Measurements from ENCODE around the gene AP2M1. TPM values are rescaled to one million over a fixed set of nuclear protein-coding genes. Genes with fewer than 3 reads are reported as not detected.

Gene AP2M1
- total RNA-seq, 2 donors from 2014 or later, result 53.4 to 70.9 TPM

GRCh38 chr3:184180165-184180564 is 5.5 kb downstream of the AP2M1 start:
- Histone ChIP-seq H3K36me3 (replicated peaks in 1 of 2; ENCODE audit: insufficient read depth in 1 of 2, low read depth in 2 of 2) (peaks cover 16 to 42% of the 10 kb centered on the region in 2 donors), H3K9me3 (no peaks in the 10 kb centered on the region), H3K27ac (no peak overlapping the region), H3K27me3 (no peaks in the 10 kb centered on the region), H3K4me3 (no peak overlapping the region), H3K4me1 (peaks cover 32% of the 10 kb centered on the region)
- intact Hi-C loops (cut with DNase I), result no loop called here
- WGBS, 2 donors, result 58 to 80% methylated on average over 2 to 6 of the region's 6 CpGs
- TF ChIP-seq CTCF (IDR thresholded peaks at IDR 0.05) (no peak), POLR2A (IDR thresholded peaks at IDR 0.05) (no peak)
- ATAC-seq (no peak), DNase-seq (no peak)

GRCh38 chr3:184181596-184181995 is 6.9 kb downstream of the AP2M1 start:
- no peak overlapping the region for H3K4me3 ChIP-seq
- no peak for TF ChIP-seq CTCF (IDR thresholded peaks at IDR 0.05)
- no peak for TF ChIP-seq POLR2A (IDR thresholded peaks at IDR 0.05)
- 92 to 93% methylated on average over 9 of the region's 9 CpGs for WGBS, 2 donors
- H3K9me3 ChIP-seq, result no peaks in the 10 kb centered on the region
- intact Hi-C loops (cut with DNase I), result no loop called here
- H3K27ac ChIP-seq, result no peak overlapping the region
- H3K27me3 ChIP-seq, result no peaks in the 10 kb centered on the region
- ATAC-seq (no peak), DNase-seq (no peak)
- H3K36me3 ChIP-seq (replicated peaks in 1 of 2; ENCODE audit: insufficient read depth in 1 of 2, low read depth in 2 of 2), result peaks cover 16 to 42% of the 10 kb centered on the region in 2 donors
- H3K4me1 ChIP-seq, result peaks cover 24% of the 10 kb centered on the region

DNA sequence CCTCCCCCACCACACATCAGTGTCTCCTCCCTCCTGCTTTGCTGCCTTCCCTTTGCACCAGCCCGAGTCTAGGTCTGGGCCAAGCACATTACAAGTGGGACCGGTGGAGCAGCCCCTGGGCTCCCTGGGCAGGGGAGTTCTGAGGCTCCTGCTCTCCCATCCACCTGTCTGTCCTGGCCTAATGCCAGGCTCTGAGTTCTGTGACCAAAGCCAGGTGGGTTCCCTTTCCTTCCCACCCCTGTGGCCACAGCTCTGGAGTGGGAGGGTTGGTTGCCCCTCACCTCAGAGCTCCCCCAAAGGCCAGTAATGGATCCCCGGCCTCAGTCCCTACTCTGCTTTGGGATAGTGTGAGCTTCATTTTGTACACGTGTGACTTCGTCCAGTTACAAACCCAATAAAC is 9.0 kb downstream of the AP2M1 start:
- intact Hi-C loops (cut with DNase I), result no loop called here
- DNase-seq, result no peak

DNA sequence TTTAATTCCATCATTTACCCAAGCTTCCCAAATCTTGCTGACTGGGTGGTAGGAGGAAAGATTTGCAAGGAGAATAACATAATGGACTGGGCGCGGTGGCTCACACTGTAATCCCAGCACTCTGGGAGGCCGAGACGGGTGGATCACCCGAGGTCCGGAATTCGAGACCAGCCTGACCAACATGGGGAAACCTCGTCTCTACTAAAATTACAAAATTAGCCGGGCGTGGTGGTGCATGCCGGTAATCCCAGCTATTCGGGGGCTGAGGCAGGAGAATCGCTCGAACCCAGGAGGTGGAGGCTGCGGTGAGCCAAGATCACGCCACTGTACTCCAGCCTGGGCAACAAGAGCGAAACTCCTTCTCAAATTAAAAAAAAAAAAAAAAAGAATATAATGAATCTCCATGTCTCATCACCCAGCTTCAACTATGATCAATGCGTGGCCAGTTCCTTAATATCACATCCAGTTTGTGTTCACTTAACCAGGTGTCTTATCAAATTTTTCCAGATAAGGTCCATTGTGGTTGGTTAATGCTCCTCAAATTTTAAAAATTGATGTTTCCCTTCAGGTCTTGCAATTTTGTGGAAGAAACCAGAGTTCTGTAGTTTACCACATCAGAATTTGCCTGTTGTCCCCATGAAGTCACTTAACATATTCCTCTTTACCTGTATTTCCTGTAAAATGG is 10.0 kb downstream of the AP2M1 start:
- ATAC-seq, result no peak
- DNase-seq, result no peak
- TF ChIP-seq CTCF (IDR thresholded peaks at IDR 0.05) (no peak), POLR2A (IDR thresholded peaks at IDR 0.05) (no peak)
- Histone ChIP-seq H3K36me3 (replicated peaks in 1 of 2; ENCODE audit: insufficient read depth in 1 of 2, low read depth in 2 of 2) (peaks cover 16 to 47% of the 10 kb centered on the region in 2 donors), H3K4me3 (no peak overlapping the region), H3K9me3 (no peaks in the 10 kb centered on the region), H3K27ac (peak overlapping the region; percentile 69 to 84 (median 81)), H3K4me1 (peaks cover 21% of the 10 kb centered on the region), H3K27me3 (no peaks in the 10 kb centered on the region)
- intact Hi-C loops (cut with DNase I), result no loop called here
- WGBS, 2 donors, result 93 to 94% methylated on average over 18 of the region's 18 CpGs

More for the DNA sequence above, 9.0 kb downstream of the AP2M1 start:
- TF ChIP-seq POLR2A (IDR thresholded peaks at IDR 0.05), result no peak
- TF ChIP-seq CTCF (IDR thresholded peaks at IDR 0.05), result no peak
- Histone ChIP-seq H3K9me3 (no peaks in the 10 kb centered on the region), H3K27ac (no peak overlapping the region), H3K4me3 (no peak overlapping the region), H3K36me3 (replicated peaks in 1 of 2; ENCODE audit: insufficient read depth in 1 of 2, low read depth in 2 of 2) (peaks cover 16 to 45% of the 10 kb centered on the region in 2 donors), H3K27me3 (no peaks in the 10 kb centered on the region), H3K4me1 (peaks cover 21% of the 10 kb centered on the region)
- WGBS, 2 donors, result 79 to 86% methylated on average over 5 of the region's 5 CpGs
- ATAC-seq, result no peak

Data from body of pancreas (tissue), 4 donors.